ENCODE measurements around the gene SYNDIG1. TPM values are rescaled to one million over a fixed set of nuclear protein-coding genes. Genes with fewer than 3 reads are reported as not detected.

SYNDIG1 gene
- total and polyA plus RNA-seq, 2 of the 4 experiments (the other 2 are of a cell fraction), result not detected

DNA sequence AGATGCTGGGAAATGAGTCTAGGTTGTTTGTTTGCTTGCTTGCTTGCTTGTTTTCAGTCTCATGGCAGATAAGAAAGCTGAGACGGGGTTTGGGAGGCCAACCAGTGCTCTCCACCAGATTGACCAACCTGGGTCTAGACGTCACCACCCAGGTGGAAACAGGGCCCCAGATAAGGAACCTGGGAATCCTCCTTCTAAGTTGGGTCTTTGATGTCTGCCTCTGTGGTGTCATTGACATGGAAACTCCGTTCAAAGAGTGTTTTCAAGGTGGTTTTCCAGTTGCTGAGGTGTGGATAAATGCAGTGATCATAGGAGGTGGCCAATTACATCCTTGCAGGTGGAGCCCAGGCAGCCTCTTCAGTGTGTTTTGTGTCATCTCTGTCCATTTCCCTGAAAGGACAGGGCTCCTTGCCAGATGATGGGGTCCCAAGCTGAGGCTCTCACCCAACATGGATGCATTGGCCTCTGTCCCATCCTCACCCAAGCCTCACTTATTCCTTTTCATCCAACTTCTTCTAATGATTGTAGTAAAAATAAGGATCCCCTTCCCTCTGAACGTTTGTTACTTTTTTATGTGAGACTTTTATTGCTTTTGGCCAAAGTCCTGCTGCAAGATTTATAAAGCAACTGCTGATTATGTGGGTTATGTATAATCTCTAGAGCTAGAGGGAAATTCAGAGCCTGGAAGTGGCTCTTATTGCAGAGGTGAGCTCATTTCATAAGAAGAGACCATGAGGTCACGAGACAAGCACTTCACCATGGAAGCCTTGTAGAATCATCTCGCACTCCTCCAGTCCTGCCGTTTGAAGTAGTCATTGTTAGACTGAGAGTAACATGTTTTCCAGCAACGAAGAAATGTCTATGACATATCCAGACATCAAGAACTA lies 32.0 kb upstream of the SYNDIG1 start:
- Histone ChIP-seq H4K20me1 (ENCODE audit: insufficient read depth, low read length) (no peaks in the 10 kb centered on the region), H3K9ac (ENCODE audit: low read depth, low read length) (no peak overlapping the region), H3K79me1 (ENCODE audit: low read depth in 1 of 2, low read length in 2 of 2) (no peaks in the 10 kb centered on the region), H4K5ac (ENCODE audit: low read depth, low read length) (no peak overlapping the region), H2BK120ac (ENCODE audit: low read depth, low read length) (no peak overlapping the region), H2BK5ac (ENCODE audit: low read depth, low read length, poor library complexity, severe bottlenecking) (no peak overlapping the region), H3K9me3 (ENCODE audit: control insufficient read depth, insufficient read depth, low read length) (no peaks in the 10 kb centered on the region), H3K27ac (ENCODE audit: insufficient read depth, low read length) (no peak overlapping the region), H3K23ac (ENCODE audit: low read depth, low read length) (no peak overlapping the region), H3K9me1 (ENCODE audit: insufficient read depth, low read length) (no peaks in the 10 kb centered on the region; the same call in 1 of the 2 replicates), H3K14ac (replicated peaks; ENCODE audit: low read depth, low read length) (no peak overlapping the region), H4K8ac (ENCODE audit: low read depth in 2 of 2, low read length in 2 of 2) (no peak overlapping the region), H3K18ac (ENCODE audit: low read depth, low read length) (no peak overlapping the region), H3K4me3 (ENCODE audit: insufficient read depth, low read depth, low read length) (no peak overlapping the region), H3K56ac (ENCODE audit: extremely low read depth, insufficient read depth, low read length) (no peak overlapping the region), H3K27me3 (ENCODE audit: control insufficient read depth, insufficient read depth, low read length) (no peaks in the 10 kb centered on the region; the same call in 1 of the 2 replicates), H3K4me2 (ENCODE audit: low read depth, low read length) (no peak overlapping the region), H2AFZ (replicated peaks; ENCODE audit: low read length, poor library complexity) (no peak overlapping the region), H3K4ac (ENCODE audit: low read depth, low read length) (no peak overlapping the region), H3K36me3 (ENCODE audit: control insufficient read depth, insufficient read depth, low read length) (no peaks in the 10 kb centered on the region), H2BK15ac (ENCODE audit: low read depth, low read length) (no peak overlapping the region), H3K4me1 (ENCODE audit: control insufficient read depth, insufficient read depth, low read length) (no peaks in the 10 kb centered on the region), H2AK9ac (replicated peaks; ENCODE audit: low read depth, low read length, poor library complexity) (no peak overlapping the region), H2AK5ac (ENCODE audit: low read depth, low read length) (no peak overlapping the region), H2BK20ac (ENCODE audit: low read depth, low read length) (no peak overlapping the region), H4K91ac (ENCODE audit: insufficient read depth, low read depth, low read length) (no peak overlapping the region)
- CTCF ChIA-PET, result no interaction called here
- DNase-seq, result no peak
- dilution Hi-C loops (cut with HindIII; ENCODE audit: low sequenced_read_pairs, unreplicated experiment) (no loop called here), intact Hi-C loops (cut with micrococcal nuclease) (no loop called here), in situ Hi-C loops (cut with MboI; ENCODE audit: low sequenced_read_pairs) (no loop called here)
- POLR2A ChIA-PET (ENCODE audit: unreplicated experiment), result no interaction called here
- TF ChIP-seq RAD21 (IDR thresholded peaks at IDR 0.05; ENCODE audit: low read length) (no peak), POLR2A (IDR thresholded peaks at IDR 0.05; ENCODE audit: low read depth, low read length) (no peak), BHLHE40 (IDR thresholded peaks at IDR 0.05; ENCODE audit: low read depth, low read length) (no peak), CHD1 (IDR thresholded peaks at IDR 0.05; ENCODE audit: low read depth, low read length) (no peak), SMC3 (IDR thresholded peaks at IDR 0.05; ENCODE audit: low read depth, low read length) (no peak), RCOR1 (IDR thresholded peaks at IDR 0.05; ENCODE audit: insufficient replicate concordance, low read length) (no peak), CEBPB (IDR thresholded peaks at IDR 0.05; ENCODE audit: low read depth, low read length) (no peak)
- TF ChIP-seq, protein P1, sequence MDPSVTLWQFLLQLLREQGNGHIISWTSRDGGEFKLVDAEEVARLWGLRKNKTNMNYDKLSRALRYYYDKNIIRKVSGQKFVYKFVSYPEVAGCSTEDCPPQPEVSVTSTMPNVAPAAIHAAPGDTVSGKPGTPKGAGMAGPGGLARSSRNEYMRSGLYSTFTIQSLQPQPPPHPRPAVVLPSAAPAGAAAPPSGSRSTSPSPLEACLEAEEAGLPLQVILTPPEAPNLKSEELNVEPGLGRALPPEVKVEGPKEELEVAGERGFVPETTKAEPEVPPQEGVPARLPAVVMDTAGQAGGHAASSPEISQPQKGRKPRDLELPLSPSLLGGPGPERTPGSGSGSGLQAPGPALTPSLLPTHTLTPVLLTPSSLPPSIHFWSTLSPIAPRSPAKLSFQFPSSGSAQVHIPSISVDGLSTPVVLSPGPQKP (IDR thresholded peaks at IDR 0.05; ENCODE audit: borderline replicate concordance, low read depth, low read length), result no peak
- TF ChIP-seq, protein P2, sequence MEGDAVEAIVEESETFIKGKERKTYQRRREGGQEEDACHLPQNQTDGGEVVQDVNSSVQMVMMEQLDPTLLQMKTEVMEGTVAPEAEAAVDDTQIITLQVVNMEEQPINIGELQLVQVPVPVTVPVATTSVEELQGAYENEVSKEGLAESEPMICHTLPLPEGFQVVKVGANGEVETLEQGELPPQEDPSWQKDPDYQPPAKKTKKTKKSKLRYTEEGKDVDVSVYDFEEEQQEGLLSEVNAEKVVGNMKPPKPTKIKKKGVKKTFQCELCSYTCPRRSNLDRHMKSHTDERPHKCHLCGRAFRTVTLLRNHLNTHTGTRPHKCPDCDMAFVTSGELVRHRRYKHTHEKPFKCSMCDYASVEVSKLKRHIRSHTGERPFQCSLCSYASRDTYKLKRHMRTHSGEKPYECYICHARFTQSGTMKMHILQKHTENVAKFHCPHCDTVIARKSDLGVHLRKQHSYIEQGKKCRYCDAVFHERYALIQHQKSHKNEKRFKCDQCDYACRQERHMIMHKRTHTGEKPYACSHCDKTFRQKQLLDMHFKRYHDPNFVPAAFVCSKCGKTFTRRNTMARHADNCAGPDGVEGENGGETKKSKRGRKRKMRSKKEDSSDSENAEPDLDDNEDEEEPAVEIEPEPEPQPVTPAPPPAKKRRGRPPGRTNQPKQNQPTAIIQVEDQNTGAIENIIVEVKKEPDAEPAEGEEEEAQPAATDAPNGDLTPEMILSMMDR (conservative IDR thresholded peaks at IDR 0.05; ENCODE audit: low read depth, low read length), result no peak
- ATAC-seq (ENCODE audit: low read depth), result no peak
- BruUV-seq (replicated peaks), result no TSS peak
- no CpG with 5 or more reads among the region's 8 CpGs for WGBS, 2 experiments (ENCODE audit: extremely low coverage in 2 of 2, insufficient read length in 1 of 2)

Data from IMR-90 (cell line).